H1 (cell line): ENCODE results near the gene CYP2S1. TPM values are rescaled to one million over a fixed set of nuclear protein-coding genes. Genes with fewer than 3 reads are reported as not detected.
A peak's percentile ranks its signal among the peaks of the same experiment; 100 is the strongest.

Experiments used
- CTCF ChIA-PET: fragments of 300-600 bp; sonication (Branson Sonifier 250); formaldehyde crosslinking; loops from one replicate; lab custom pipeline; 2021; ENCODE audit not compliant: partially characterized antibody; lab: Charles Lee
- POLR2A ChIA-PET: fragments of 300-600 bp; sonication (Branson Sonifier 250); formaldehyde crosslinking; loops from one replicate; lab custom pipeline; 2021; ENCODE audit warnings: inconsistent platforms; ENCODE audit not compliant: partially characterized antibody; lab: Charles Lee
- DNase-seq, 2 experiments: peaks; one replicate each; pipeline versions ENCODE4 v3.0.0 to v3.0.0-alpha.2; 2010 to 2022; ENCODE audit warnings: low spot score in 2 of 2, low read depth in 1 of 2, mixed read lengths in 1 of 2
- FAIRE-seq: peaks from 2 replicates; lab custom pipeline; 2011; peaks lifted over from hg19 to GRCh38; lab: Jason Lieb, UNC
- H2AFZ ChIP-seq: 2 replicates; pipeline ENCODE4 v1.8.1; 2012; ENCODE audit warnings: low read length, inconsistent platforms
- H2AK5ac ChIP-seq: 2 replicates; pipeline ENCODE4 v1.6.1; 2013; ENCODE audit warnings: low read depth, low read length
- H2BK120ac ChIP-seq: replicated peaks from 2 replicates; pipeline ENCODE3; 2013; ENCODE audit warnings: low read depth, low read length, inconsistent platforms
- H2BK12ac ChIP-seq: 2 replicates; pipeline ENCODE4 v1.6.1; 2013; ENCODE audit warnings: low read depth, low read length
- H2BK15ac ChIP-seq: 2 replicates; pipeline ENCODE4 v1.6.1; 2013; ENCODE audit warnings: low read length
- H2BK20ac ChIP-seq: 2 replicates; pipeline ENCODE4 v1.6.1; 2013; ENCODE audit warnings: low read length
- H2BK5ac ChIP-seq: 2 replicates; pipeline ENCODE4 v1.6.1; 2013; ENCODE audit warnings: low read depth, low read length
- H3K14ac ChIP-seq: 2 replicates; pipeline ENCODE4 v1.6.1; 2013; ENCODE audit warnings: inconsistent platforms; ENCODE audit not compliant: insufficient read length
- H3K18ac ChIP-seq: 2 replicates; pipeline ENCODE4 v1.6.1; 2013; ENCODE audit warnings: low read length; ENCODE audit errors: extremely low read depth
- H3K23ac ChIP-seq: 2 replicates; pipeline ENCODE4 v1.6.1; 2013; ENCODE audit warnings: inconsistent platforms; ENCODE audit not compliant: insufficient read length
- H3K23me2 ChIP-seq: 2 replicates; pipeline ENCODE4 v1.6.1; 2013; ENCODE audit warnings: low read depth, low read length
- H3K27ac ChIP-seq: 2 replicates; pipeline ENCODE4 v1.6.1; 2011; ENCODE audit warnings: low read depth, low read length, inconsistent platforms
- H3K27me3 ChIP-seq, 4 experiments: replicated peaks in 1 of 4; 1 replicate in 1 of 4; 2 replicates in 3 of 4; pipeline versions ENCODE4 v1.6.1 to v1.8.1; 2011 to 2013; ENCODE audit warnings: low read length in 3 of 4, mild to moderate bottlenecking in 3 of 4, inconsistent platforms in 2 of 4, mixed read lengths in 2 of 4, moderate library complexity in 1 of 4; ENCODE audit not compliant: control insufficient read depth in 3 of 4, insufficient read depth in 3 of 4; ENCODE audit errors: extremely low read depth in 1 of 4
- H3K36me3 ChIP-seq, 4 experiments: 2 replicates each; pipeline versions ENCODE4 v1.6.1 to v1.8.1; 2011 to 2013; ENCODE audit warnings: mild to moderate bottlenecking in 4 of 4, low read length in 3 of 4, moderate library complexity in 2 of 4, control low read depth in 1 of 4, inconsistent platforms in 1 of 4; ENCODE audit not compliant: insufficient read depth in 4 of 4, control insufficient read depth in 2 of 4
- H3K4ac ChIP-seq: replicated peaks from 2 replicates; pipeline ENCODE3; 2013; ENCODE audit warnings: low read length, low read depth, mixed read lengths, inconsistent platforms; ENCODE audit not compliant: insufficient read length
- H3K4me1 ChIP-seq, 4 experiments: replicated peaks in 1 of 4; 1 replicate in 1 of 4; 2 replicates in 3 of 4; pipeline versions ENCODE4 v1.6.1 to v1.8.1; 2011 to 2013; ENCODE audit warnings: low read length in 3 of 4, inconsistent platforms in 2 of 4, mixed read lengths in 1 of 4; ENCODE audit not compliant: insufficient read depth in 4 of 4, control insufficient read depth in 3 of 4
- H3K4me2 ChIP-seq, 2 experiments: 2 replicates each; pipeline versions ENCODE4 v1.6.1 to v1.8.1; 2011 to 2013; ENCODE audit warnings: low read depth in 2 of 2, low read length in 2 of 2, control low read depth in 1 of 2, inconsistent platforms in 1 of 2, mild to moderate bottlenecking in 1 of 2; ENCODE audit not compliant: insufficient read depth in 1 of 2
- H3K4me3 ChIP-seq, 4 experiments: fragments of 200-600, 300-600 bp in 1 of 4; sonication (generic), shearing (Covaris generic), sonication (Bioruptor Twin) in 1 of 4; 2 replicates each; pipeline versions ENCODE4 v1.5.1 to v1.8.1; 2011 to 2016; ENCODE audit warnings: low read length in 4 of 4, low read depth in 3 of 4, control low read depth in 2 of 4, inconsistent platforms in 2 of 4, mild to moderate bottlenecking in 2 of 4, mixed read lengths in 1 of 4, moderate library complexity in 1 of 4; ENCODE audit not compliant: insufficient read depth in 2 of 4; ENCODE audit errors: extremely low read depth in 1 of 4
- H3K56ac ChIP-seq: replicated peaks from 2 replicates; pipeline ENCODE3; 2013; ENCODE audit warnings: low read depth, mild to moderate bottlenecking, mixed read lengths, low read length, inconsistent platforms; ENCODE audit not compliant: insufficient read length
- H3K79me1 ChIP-seq: 2 replicates; pipeline ENCODE4 v1.6.1; 2013; ENCODE audit warnings: low read depth, low read length, control low read depth
- H3K79me2 ChIP-seq, 2 experiments: 2 replicates each; pipeline versions ENCODE4 v1.6.1 to v1.8.1; 2012 to 2013; ENCODE audit warnings: low read length in 2 of 2, mild to moderate bottlenecking in 2 of 2, inconsistent platforms in 1 of 2; ENCODE audit not compliant: insufficient read depth in 2 of 2, control insufficient read depth in 1 of 2
- H3K9ac ChIP-seq, 4 experiments: replicated peaks in 1 of 4; 1 replicate in 1 of 4; 2 replicates in 3 of 4; pipeline versions ENCODE4 v1.6.1 to v1.8.1; 2011 to 2013; ENCODE audit warnings: low read depth in 3 of 4, low read length in 3 of 4, control low read depth in 2 of 4, mild to moderate bottlenecking in 2 of 4, moderate library complexity in 2 of 4, inconsistent platforms in 1 of 4; ENCODE audit errors: extremely low read depth in 1 of 4
- H3K9me3 ChIP-seq, 2 experiments: 2 replicates each; pipeline versions ENCODE4 v1.6.1 to v1.8.1; 2012 to 2013; ENCODE audit warnings: mild to moderate bottlenecking in 2 of 2, moderate library complexity in 2 of 2, control low read depth in 1 of 2, inconsistent platforms in 1 of 2, low read depth in 1 of 2, low read length in 1 of 2, mixed read lengths in 1 of 2; ENCODE audit not compliant: insufficient read depth in 2 of 2
- H4K20me1 ChIP-seq, 2 experiments: replicated peaks in 1 of 2; 2 replicates each; pipeline versions ENCODE3 to v1.8.1; 2011 to 2013; ENCODE audit warnings: inconsistent platforms in 2 of 2, low read length in 2 of 2, mild to moderate bottlenecking in 1 of 2; ENCODE audit not compliant: insufficient read depth in 2 of 2, control insufficient read depth in 1 of 2
- H4K5ac ChIP-seq: 2 replicates; pipeline ENCODE4 v1.6.1; 2013; ENCODE audit warnings: low read length, low read depth, mixed read lengths, inconsistent platforms; ENCODE audit not compliant: insufficient read length
- H4K8ac ChIP-seq: 2 replicates; pipeline ENCODE4 v1.8.0; 2013; ENCODE audit warnings: mild to moderate bottlenecking, moderate library complexity, low read length, inconsistent platforms; ENCODE audit not compliant: insufficient read depth; ENCODE audit errors: extremely low read depth
- H4K91ac ChIP-seq: replicated peaks from 2 replicates; pipeline ENCODE3; 2013; ENCODE audit warnings: low read length, mixed read lengths, inconsistent platforms; ENCODE audit not compliant: insufficient read length
- ZNF274 ChIP-seq: IDR thresholded peaks from 2 replicates; pipeline ENCODE4 v1.7.0; 2012; ENCODE audit warnings: low read length, borderline replicate concordance; ENCODE audit errors: extremely low read depth
- WGBS, 2 experiments: shearing (Covaris generic) in 1 of 2; methylation state at CpG; one replicate each; pipeline versions ENCODE4 v1.1.6 to v1.1.7; 2013 to 2015; ENCODE audit warnings: low lambda C conversion rate in 2 of 2, mixed read lengths in 2 of 2, inconsistent platforms in 1 of 2, low coverage in 1 of 2, missing lambda C conversion rate in 1 of 2; ENCODE audit not compliant: insufficient replicate concordance in 2 of 2, insufficient coverage in 1 of 2, insufficient read length in 1 of 2; ENCODE audit errors: extremely low coverage in 1 of 2, missing lambda C conversion rate in 1 of 2; 5-methylcytosine and 5-hydroxymethylcytosine counted together
- polyA plus RNA-seq, 7 experiments: library from polyadenylated mRNA; depleted of rRNA in 3 of 7; stranded (reverse) in 5 of 7; unstranded in 2 of 7; fragments of >200 nt in 5 of 7; fragments of 200-250 nt in 2 of 7; gene quantifications; 1 replicate in 5 of 7; 2 replicates in 1 of 7; 4 replicates in 1 of 7; pipeline versions ENCODE4 v1.2.1 to v1.2.3, GENCODE V29; 2011 to 2013; ENCODE audit warnings: missing spikeins in 2 of 7, mixed read lengths in 2 of 7
- total RNA-seq: library from RNA; stranded (reverse); fragmentation: NEBNext Ultra II Directional; extraction: Animal tissue kit (Norgen Biotek cat#: 25700); gene quantifications from 2 replicates; pipeline ENCODE4 v1.2.1, GENCODE V29; 2021
- TF ChIP-seq, protein P1 (sequence below), 3 experiments: IDR thresholded peaks; 1 replicate in 2 of 3; 2 replicates in 1 of 3; pipeline versions ENCODE4 v1.5.1 to v1.6.1; 2011; ENCODE audit warnings: low read length in 3 of 3, mild to moderate bottlenecking in 3 of 3, inconsistent platforms in 2 of 3, low read depth in 1 of 3, moderate library complexity in 1 of 3; ENCODE audit not compliant: insufficient read depth in 1 of 3; ENCODE audit errors: control extremely low read depth in 1 of 3

The CYP2S1 gene
- total and polyA plus RNA-seq, 2 of the 8 experiments (the other 6 are each of a cell fraction or from before 2014, with no cell fraction given): 97.9 to 245 TPM

DNA sequence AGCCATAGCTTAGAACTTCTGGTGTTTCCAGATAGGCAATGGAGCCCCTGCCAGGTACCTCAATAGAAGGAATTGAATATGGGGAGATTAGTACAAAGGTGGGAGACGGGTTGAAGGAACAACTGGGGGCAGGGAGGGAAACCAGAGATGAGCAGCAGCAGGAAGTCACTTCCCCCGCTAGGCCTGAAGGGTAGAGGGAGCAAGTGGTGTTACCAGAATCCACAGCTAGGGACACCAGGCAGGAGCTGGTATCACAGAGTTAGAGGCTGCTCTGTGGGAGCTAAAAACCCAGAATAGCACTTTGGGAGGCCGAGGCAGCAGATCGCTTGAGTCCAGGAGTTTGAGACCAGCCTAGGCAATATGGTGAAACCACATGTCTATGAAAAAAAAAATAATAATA, 55.9 kb downstream of the CYP2S1 start:
- WGBS, 2 experiments: 90% methylated on average over 4 of the region's 4 CpGs; no CpG with 5 or more reads in 1 of the 2 experiments

More for the DNA sequence above, 55.9 kb downstream of the CYP2S1 start:
- H3K9ac ChIP-seq: no peak overlapping the region
- H2BK120ac ChIP-seq: no peak overlapping the region
- peaks cover 10 to 57% (median 36%) of the 10 kb centered on the region in 4 experiments; a peak in 7 of 8 replicates for H3K36me3 ChIP-seq
- H3K27me3 ChIP-seq: no peaks in the 10 kb centered on the region
- H3K9me3 ChIP-seq: no peaks in the 10 kb centered on the region
- no peak overlapping the region for H2BK5ac ChIP-seq
- H4K91ac ChIP-seq: no peak overlapping the region
- no peak overlapping the region for H3K27ac ChIP-seq
- CTCF ChIA-PET: interaction anchor here (0.6 to 4.4 kb wide), 13 partner anchors 10 to 495 kb away, joined by 3 to 21 read pairs (median 4); partner anchors contain the start of gene CYP2S1
- no peak overlapping the region for H2BK15ac ChIP-seq
- no peak overlapping the region for H4K5ac ChIP-seq
- no peak overlapping the region for H3K18ac ChIP-seq
- H3K4me3 ChIP-seq: no peak overlapping the region
- no peak for FAIRE-seq
- no peaks in the 10 kb centered on the region for H3K4me1 ChIP-seq
- no peaks in the 10 kb centered on the region for H3K23me2 ChIP-seq
- H2BK20ac ChIP-seq: no peak overlapping the region
- H3K56ac ChIP-seq: no peak overlapping the region
- no peaks in the 10 kb centered on the region for H3K79me1 ChIP-seq
- no peaks in the 10 kb centered on the region for H3K79me2 ChIP-seq
- no peak overlapping the region for H3K4me2 ChIP-seq
- H2AFZ ChIP-seq: no peak overlapping the region
- no peak overlapping the region for H2AK5ac ChIP-seq
- H4K20me1 ChIP-seq: no peaks in the 10 kb centered on the region
- TF ChIP-seq, protein P1, sequence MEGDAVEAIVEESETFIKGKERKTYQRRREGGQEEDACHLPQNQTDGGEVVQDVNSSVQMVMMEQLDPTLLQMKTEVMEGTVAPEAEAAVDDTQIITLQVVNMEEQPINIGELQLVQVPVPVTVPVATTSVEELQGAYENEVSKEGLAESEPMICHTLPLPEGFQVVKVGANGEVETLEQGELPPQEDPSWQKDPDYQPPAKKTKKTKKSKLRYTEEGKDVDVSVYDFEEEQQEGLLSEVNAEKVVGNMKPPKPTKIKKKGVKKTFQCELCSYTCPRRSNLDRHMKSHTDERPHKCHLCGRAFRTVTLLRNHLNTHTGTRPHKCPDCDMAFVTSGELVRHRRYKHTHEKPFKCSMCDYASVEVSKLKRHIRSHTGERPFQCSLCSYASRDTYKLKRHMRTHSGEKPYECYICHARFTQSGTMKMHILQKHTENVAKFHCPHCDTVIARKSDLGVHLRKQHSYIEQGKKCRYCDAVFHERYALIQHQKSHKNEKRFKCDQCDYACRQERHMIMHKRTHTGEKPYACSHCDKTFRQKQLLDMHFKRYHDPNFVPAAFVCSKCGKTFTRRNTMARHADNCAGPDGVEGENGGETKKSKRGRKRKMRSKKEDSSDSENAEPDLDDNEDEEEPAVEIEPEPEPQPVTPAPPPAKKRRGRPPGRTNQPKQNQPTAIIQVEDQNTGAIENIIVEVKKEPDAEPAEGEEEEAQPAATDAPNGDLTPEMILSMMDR (IDR thresholded peaks at IDR 0.05; ENCODE audit: control extremely low read depth in 1 of 3, insufficient read depth in 1 of 3, low read depth in 1 of 3, low read length in 3 of 3): peak; percentile 10 to 26 (median 24); a peak in 3 of 4 replicates
- TF ChIP-seq ZNF274: no peak
- no peak overlapping the region for H3K14ac ChIP-seq
- POLR2A ChIA-PET: interaction anchor here (0.9 to 5.1 kb wide), 10 partner anchors 10 to 41 kb away, joined by 4 to 28 read pairs (median 6); partner anchors contain the start of gene AXL
- H2BK12ac ChIP-seq: no peak overlapping the region
- no peak overlapping the region for H3K23ac ChIP-seq
- H4K8ac ChIP-seq: no peak overlapping the region
- DNase-seq: no peak
- H3K4ac ChIP-seq: no peak overlapping the region
